H9 (cell line): ENCODE data around the gene ABCB1. TPM values are rescaled to one million over a fixed set of nuclear protein-coding genes. Genes with fewer than 3 reads are reported as not detected.
"Not testable (repeated sequence)": the region's sequence is repeated elsewhere in the genome, so short reads cannot be mapped to it uniquely, and the experiment has no call there.

Source experiments
- DNase-seq: peaks from one replicate; pipeline ENCODE4 v3.0.0-alpha.2; 2017
- H2AFZ ChIP-seq: one replicate; pipeline ENCODE4 v1.6.1; 2013; ENCODE audit warnings: mild to moderate bottlenecking, low read length, control low read depth, moderate library complexity
- H2AK5ac ChIP-seq: 2 replicates; pipeline ENCODE4 v1.6.1; 2013; ENCODE audit warnings: low read length, control low read depth, mixed read lengths; ENCODE audit not compliant: insufficient read length
- H2BK120ac ChIP-seq: one replicate; pipeline ENCODE4 v1.6.1; 2013; ENCODE audit warnings: low read depth, mild to moderate bottlenecking, low read length, control low read depth, inconsistent platforms; ENCODE audit not compliant: poor library complexity, severe bottlenecking
- H2BK12ac ChIP-seq: 2 replicates; pipeline ENCODE4 v1.6.1; 2013; ENCODE audit warnings: low read length, control low read depth, mixed read lengths, low read depth; ENCODE audit not compliant: insufficient read length
- H2BK15ac ChIP-seq: 2 replicates; pipeline ENCODE4 v1.6.1; 2013; ENCODE audit warnings: low read depth, low read length, control low read depth
- H2BK20ac ChIP-seq: one replicate; pipeline ENCODE4 v1.6.1; 2013; ENCODE audit warnings: low read depth, mild to moderate bottlenecking, low read length, control low read depth, inconsistent platforms; ENCODE audit not compliant: poor library complexity, severe bottlenecking
- H2BK5ac ChIP-seq: 2 replicates; pipeline ENCODE4 v1.6.1; 2013; ENCODE audit warnings: low read length, control low read depth, mixed read lengths; ENCODE audit not compliant: insufficient read length
- H3K14ac ChIP-seq: 2 replicates; pipeline ENCODE4 v1.6.1; 2013; ENCODE audit warnings: low read length, control low read depth; ENCODE audit not compliant: insufficient read depth
- H3K18ac ChIP-seq: 2 replicates; pipeline ENCODE4 v1.6.1; 2013; ENCODE audit warnings: low read depth, mild to moderate bottlenecking, mixed read lengths, low read length, control low read depth; ENCODE audit not compliant: insufficient read length
- H3K23ac ChIP-seq: 2 replicates; pipeline ENCODE4 v1.6.1; 2013; ENCODE audit warnings: low read length, control low read depth, mixed read lengths, low read depth; ENCODE audit not compliant: insufficient read length
- H3K23me2 ChIP-seq: 2 replicates; pipeline ENCODE4 v1.6.1; 2013; ENCODE audit warnings: low read depth, mild to moderate bottlenecking, mixed read lengths, low read length, control low read depth; ENCODE audit not compliant: insufficient read length, poor library complexity, severe bottlenecking
- H3K27ac ChIP-seq: 2 replicates; pipeline ENCODE4 v1.5.1; 2013; ENCODE audit warnings: low read length, control low read depth, mixed read lengths, low read depth; ENCODE audit not compliant: insufficient read length
- H3K27me3 ChIP-seq: 2 replicates; pipeline ENCODE4 v1.6.1; 2013; ENCODE audit warnings: low read length, control low read depth, inconsistent platforms; ENCODE audit not compliant: insufficient read depth
- H3K4ac ChIP-seq: 2 replicates; pipeline ENCODE4 v1.6.1; 2013; ENCODE audit warnings: low read depth, mild to moderate bottlenecking, control low read depth, inconsistent platforms, low read length, moderate library complexity
- H3K4me1 ChIP-seq: 2 replicates; pipeline ENCODE4 v1.6.1; 2013; ENCODE audit warnings: low read length, control low read depth, inconsistent platforms; ENCODE audit not compliant: insufficient read depth
- H3K4me2 ChIP-seq: 2 replicates; pipeline ENCODE4 v1.6.1; 2013; ENCODE audit warnings: low read length, control low read depth, mixed read lengths; ENCODE audit not compliant: insufficient read length, insufficient read depth
- H3K56ac ChIP-seq: 2 replicates; pipeline ENCODE4 v1.6.1; 2013; ENCODE audit warnings: low read depth, mild to moderate bottlenecking, mixed read lengths, low read length, control low read depth; ENCODE audit not compliant: insufficient read length
- H3K79me1 ChIP-seq: 2 replicates; pipeline ENCODE4 v1.6.1; 2013; ENCODE audit warnings: low read depth, mild to moderate bottlenecking, moderate library complexity, low read length, control low read depth, inconsistent platforms; ENCODE audit not compliant: insufficient read depth, poor library complexity, severe bottlenecking
- H3K79me2 ChIP-seq: 2 replicates; pipeline ENCODE4 v1.6.1; 2013; ENCODE audit warnings: low read length, control low read depth, inconsistent platforms; ENCODE audit not compliant: insufficient read depth
- H3K9ac ChIP-seq: 2 replicates; pipeline ENCODE4 v1.6.1; 2013; ENCODE audit warnings: low read length, control low read depth, mixed read lengths; ENCODE audit not compliant: insufficient read length; ENCODE audit errors: extremely low read depth
- H3K9me3 ChIP-seq: one replicate; pipeline ENCODE4 v1.6.1; 2013; ENCODE audit warnings: low read depth, low read length, inconsistent platforms; ENCODE audit not compliant: control insufficient read depth
- H3T11ph ChIP-seq: one replicate; pipeline ENCODE4 v1.6.1; 2013; ENCODE audit warnings: mild to moderate bottlenecking, low read length, control low read depth, inconsistent platforms
- H4K20me1 ChIP-seq: one replicate; pipeline ENCODE4 v1.6.1; 2013; ENCODE audit not compliant: control insufficient read depth, insufficient read length, insufficient read depth
- H4K5ac ChIP-seq: 2 replicates; pipeline ENCODE4 v1.6.1; 2013; ENCODE audit warnings: low read depth, mild to moderate bottlenecking, mixed read lengths, low read length, control low read depth; ENCODE audit not compliant: insufficient read length
- H4K8ac ChIP-seq: replicated peaks from 2 replicates; pipeline ENCODE4 v1.6.1; 2013; ENCODE audit warnings: low read length, control low read depth, mixed read lengths, low read depth; ENCODE audit not compliant: insufficient read length
- H4K91ac ChIP-seq: 2 replicates; pipeline ENCODE4 v1.6.1; 2013; ENCODE audit warnings: low read depth, mild to moderate bottlenecking, moderate library complexity, mixed read lengths, low read length, control low read depth; ENCODE audit not compliant: insufficient read length
- H3K27ac Mint-ChIP-seq, 3 experiments: 2 replicates in 2 of 3; 3 replicates in 1 of 3; pipeline ENCODE4 v1.8.0; 2020 to 2021; ENCODE audit warnings: mixed read lengths in 3 of 3, mild to moderate bottlenecking in 1 of 3, moderate library complexity in 1 of 3
- H3K27me3 Mint-ChIP-seq: 2 replicates; pipeline ENCODE4 v1.8.0; 2021; ENCODE audit warnings: low read depth, mild to moderate bottlenecking, moderate library complexity, mixed read lengths
- H3K36me3 Mint-ChIP-seq, 3 experiments: 2 replicates in 2 of 3; 3 replicates in 1 of 3; pipeline ENCODE4 v1.8.0; 2020 to 2021; ENCODE audit warnings: low read depth in 3 of 3, mixed read lengths in 3 of 3; ENCODE audit not compliant: insufficient read depth in 1 of 3
- H3K4me1 Mint-ChIP-seq, 2 experiments: 2 replicates each; pipeline ENCODE4 v1.8.0; 2020; ENCODE audit warnings: mixed read lengths in 2 of 2
- H3K4me3 Mint-ChIP-seq, 2 experiments: 2 replicates in 1 of 2; 3 replicates in 1 of 2; pipeline ENCODE4 v1.8.0; 2020 to 2021; ENCODE audit warnings: mild to moderate bottlenecking in 2 of 2, mixed read lengths in 2 of 2, moderate library complexity in 1 of 2
- H3K9me3 Mint-ChIP-seq, 2 experiments: 2 replicates in 1 of 2; 3 replicates in 1 of 2; pipeline ENCODE4 v1.8.0; 2020; ENCODE audit warnings: mild to moderate bottlenecking in 2 of 2, mixed read lengths in 2 of 2, moderate library complexity in 1 of 2
- WGBS: extraction: QIAGEN DNeasy Blood & Tissue Kit; methylation state at CpG from one replicate; pipeline ENCODE4 v1.1.7; 2013; ENCODE audit warnings: missing lambda C conversion rate, low lambda C conversion rate, mixed read lengths; ENCODE audit not compliant: insufficient read length; ENCODE audit errors: extremely low coverage; 5-methylcytosine and 5-hydroxymethylcytosine counted together
- total RNA-seq: library from RNA; stranded (reverse); gene quantifications from 2 replicates; pipeline ENCODE4 v1.2.1, GENCODE V29; 2021
- TF ChIP-seq, protein P1 (sequence below): fragments of 200-600 bp; sonication (generic); conservative IDR thresholded peaks from 3 replicates; pipeline ENCODE4 v1.8.0; 2021; ENCODE audit warnings: antibody characterized with exemption, mild to moderate bottlenecking

Gene ABCB1
- total RNA-seq, 1 experiment from 2014 or later: 0.33 TPM

DNA sequence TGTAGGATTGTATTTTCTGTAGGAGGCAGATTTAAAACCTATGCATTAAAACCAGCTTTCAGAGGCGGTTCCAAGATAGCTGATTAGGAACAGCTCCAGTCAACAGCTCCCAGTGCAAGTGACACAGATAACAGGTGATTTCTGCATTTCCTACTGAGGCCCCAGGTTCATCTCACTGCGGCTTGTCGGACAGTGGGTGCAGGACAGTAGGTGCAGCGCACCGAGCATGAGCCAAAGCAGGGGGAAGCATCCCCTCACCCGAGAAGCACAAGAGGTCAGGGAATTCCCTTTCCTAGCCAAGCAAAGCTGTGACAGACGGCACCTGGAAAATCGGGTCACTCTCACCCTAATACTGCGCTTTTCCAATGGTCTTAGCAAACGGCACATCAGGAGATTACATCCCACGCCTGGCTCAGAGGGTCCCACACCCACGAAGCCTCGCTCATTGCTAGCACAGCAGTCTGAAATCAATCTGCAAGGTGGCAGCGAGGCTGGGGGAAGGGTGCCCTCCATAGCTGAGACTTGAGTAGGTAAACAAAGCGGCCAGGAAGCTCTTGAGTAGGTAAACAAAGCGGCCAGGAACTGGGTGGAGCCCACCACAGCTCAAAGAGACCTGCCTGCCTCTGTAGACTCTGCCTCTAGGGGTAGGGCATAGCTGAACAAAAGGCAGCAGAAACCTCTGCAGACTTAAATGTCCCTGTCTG, 135.7 kb downstream of the ABCB1 start:
- not testable (repeated sequence) for H2BK5ac ChIP-seq, H3K23me2 ChIP-seq, H3K79me1 ChIP-seq, H3K27me3 ChIP-seq, H3K56ac ChIP-seq, H3K4ac ChIP-seq, H2AK5ac ChIP-seq, H3K9me3 ChIP-seq, H3K79me2 ChIP-seq, H2BK12ac ChIP-seq, H4K91ac ChIP-seq, H3T11ph ChIP-seq, H2BK120ac ChIP-seq, H3K27ac ChIP-seq, H4K8ac ChIP-seq, H3K27me3 Mint-ChIP-seq, H4K20me1 ChIP-seq, H2BK15ac ChIP-seq, H3K4me1 ChIP-seq, H2BK20ac ChIP-seq, H3K23ac ChIP-seq, H4K5ac ChIP-seq
- Mint-ChIP-seq H3K36me3 (peaks cover 9 to 28% (median 20%) of the 10 kb centered on the region in 3 experiments), H3K9me3 (peaks cover 21 to 24% of the 10 kb centered on the region in 2 experiments), H3K4me1 (peaks cover 18 to 19% of the 10 kb centered on the region in 2 experiments), H3K27ac (peak overlapping the region; percentile 44 to 94 (median 68); a peak in 3 of 7 replicates), H3K4me3 (peak overlapping the region; percentile 65 to 74; a peak in 4 of 5 replicates)
- peak overlapping the region; percentile 27 for H2AFZ ChIP-seq
- H3K18ac ChIP-seq: peak overlapping the region; percentile 61
- peak overlapping the region; percentile 7 for H3K9ac ChIP-seq
- WGBS: no CpG with 5 or more reads among the region's 16 CpGs
- peak overlapping the region; percentile 77 for H3K14ac ChIP-seq
- DNase-seq: peak; percentile 89
- TF ChIP-seq, protein P1, sequence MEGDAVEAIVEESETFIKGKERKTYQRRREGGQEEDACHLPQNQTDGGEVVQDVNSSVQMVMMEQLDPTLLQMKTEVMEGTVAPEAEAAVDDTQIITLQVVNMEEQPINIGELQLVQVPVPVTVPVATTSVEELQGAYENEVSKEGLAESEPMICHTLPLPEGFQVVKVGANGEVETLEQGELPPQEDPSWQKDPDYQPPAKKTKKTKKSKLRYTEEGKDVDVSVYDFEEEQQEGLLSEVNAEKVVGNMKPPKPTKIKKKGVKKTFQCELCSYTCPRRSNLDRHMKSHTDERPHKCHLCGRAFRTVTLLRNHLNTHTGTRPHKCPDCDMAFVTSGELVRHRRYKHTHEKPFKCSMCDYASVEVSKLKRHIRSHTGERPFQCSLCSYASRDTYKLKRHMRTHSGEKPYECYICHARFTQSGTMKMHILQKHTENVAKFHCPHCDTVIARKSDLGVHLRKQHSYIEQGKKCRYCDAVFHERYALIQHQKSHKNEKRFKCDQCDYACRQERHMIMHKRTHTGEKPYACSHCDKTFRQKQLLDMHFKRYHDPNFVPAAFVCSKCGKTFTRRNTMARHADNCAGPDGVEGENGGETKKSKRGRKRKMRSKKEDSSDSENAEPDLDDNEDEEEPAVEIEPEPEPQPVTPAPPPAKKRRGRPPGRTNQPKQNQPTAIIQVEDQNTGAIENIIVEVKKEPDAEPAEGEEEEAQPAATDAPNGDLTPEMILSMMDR: peak; percentile 35; the same call in 2 of the 3 replicates
- H3K4me2 ChIP-seq: peak overlapping the region; percentile 54
